Measurements from ENCODE around the gene LYPD1. TPM values are rescaled to one million over a fixed set of nuclear protein-coding genes. Genes with fewer than 3 reads are reported as not detected.

LYPD1 gene
- total RNA-seq, 1 experiment from 2014 or later: 0.04 TPM

DNA sequence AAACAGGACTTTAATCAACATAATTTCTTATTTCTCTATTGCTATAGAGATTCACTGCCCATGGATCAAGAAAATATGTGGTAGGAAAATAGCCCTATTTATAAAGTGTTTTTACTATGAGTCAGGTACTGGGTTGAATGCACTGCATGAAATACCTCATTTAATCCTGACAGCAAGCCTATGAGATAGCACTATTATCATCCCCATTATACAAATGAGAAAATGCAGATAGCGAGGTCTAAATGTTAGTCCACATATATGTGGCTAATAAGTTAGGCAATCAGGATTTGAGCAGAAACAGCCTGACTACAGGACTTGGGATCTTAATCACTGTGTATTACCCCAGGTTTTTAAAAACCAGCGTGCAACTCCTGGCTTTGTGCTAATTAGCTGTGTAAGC, 8.5 kb upstream of the LYPD1 start:
- H3K27ac ChIP-seq: no peak overlapping the region

DNA sequence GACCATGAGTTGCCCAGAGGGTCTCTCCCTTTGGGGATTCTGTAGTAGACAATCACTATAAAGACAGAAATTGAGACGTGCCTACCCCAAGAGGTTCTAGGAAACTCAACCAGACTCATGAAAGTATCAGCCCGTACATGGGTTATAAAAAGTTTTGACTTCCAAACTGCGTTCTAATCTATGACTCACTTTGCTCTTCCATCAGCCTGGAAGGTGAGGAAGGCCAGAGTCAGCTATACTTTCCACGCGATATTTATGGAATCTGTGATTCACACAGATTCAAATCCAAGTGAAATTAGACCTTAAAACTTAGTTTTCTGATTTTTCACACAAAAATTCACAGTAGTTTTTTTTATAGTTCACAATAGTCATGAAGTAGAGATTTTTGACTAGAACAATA, 7.7 kb upstream of the LYPD1 start:
- H3K27me3 ChIP-seq: no peaks in the 10 kb centered on the region
- H3K4me3 ChIP-seq: no peak overlapping the region
- no peak overlapping the region for H3K27ac ChIP-seq
- H3K36me3 ChIP-seq: no peaks in the 10 kb centered on the region
- no peaks in the 10 kb centered on the region for H3K4me1 ChIP-seq
- no peak for DNase-seq
- H3K9me3 ChIP-seq (replicated peaks): no peaks in the 10 kb centered on the region

More for the DNA sequence above, 8.5 kb upstream of the LYPD1 start:
- Histone ChIP-seq H3K4me1 (no peaks in the 10 kb centered on the region), H3K9me3 (replicated peaks) (no peaks in the 10 kb centered on the region), H3K36me3 (no peaks in the 10 kb centered on the region), H3K27me3 (no peaks in the 10 kb centered on the region), H3K4me3 (no peak overlapping the region)
- DNase-seq: no peak

DNA sequence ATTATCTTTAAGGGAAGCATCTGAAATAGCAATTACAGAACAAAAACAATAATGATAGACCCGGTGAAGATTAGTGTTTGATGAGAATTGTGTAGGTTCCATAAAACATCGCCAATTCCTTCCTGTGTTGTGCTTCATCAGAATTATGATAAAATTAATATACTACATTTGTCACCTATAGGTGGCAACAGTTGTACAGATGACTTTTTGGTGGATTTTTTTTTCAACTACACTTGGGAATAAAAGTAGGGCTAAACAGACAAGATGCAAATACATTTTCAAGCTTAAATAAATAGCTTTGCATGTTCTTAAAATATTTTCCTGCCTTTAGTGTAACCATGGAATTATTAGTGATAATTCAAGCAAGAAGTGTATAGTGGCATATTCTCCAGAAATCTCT, 7.0 kb upstream of the LYPD1 start:
- no peak for DNase-seq
- Histone ChIP-seq H3K4me1 (no peaks in the 10 kb centered on the region), H3K9me3 (replicated peaks) (no peaks in the 10 kb centered on the region), H3K27ac (no peak overlapping the region), H3K4me3 (no peak overlapping the region), H3K36me3 (no peaks in the 10 kb centered on the region), H3K27me3 (no peaks in the 10 kb centered on the region)

DNA sequence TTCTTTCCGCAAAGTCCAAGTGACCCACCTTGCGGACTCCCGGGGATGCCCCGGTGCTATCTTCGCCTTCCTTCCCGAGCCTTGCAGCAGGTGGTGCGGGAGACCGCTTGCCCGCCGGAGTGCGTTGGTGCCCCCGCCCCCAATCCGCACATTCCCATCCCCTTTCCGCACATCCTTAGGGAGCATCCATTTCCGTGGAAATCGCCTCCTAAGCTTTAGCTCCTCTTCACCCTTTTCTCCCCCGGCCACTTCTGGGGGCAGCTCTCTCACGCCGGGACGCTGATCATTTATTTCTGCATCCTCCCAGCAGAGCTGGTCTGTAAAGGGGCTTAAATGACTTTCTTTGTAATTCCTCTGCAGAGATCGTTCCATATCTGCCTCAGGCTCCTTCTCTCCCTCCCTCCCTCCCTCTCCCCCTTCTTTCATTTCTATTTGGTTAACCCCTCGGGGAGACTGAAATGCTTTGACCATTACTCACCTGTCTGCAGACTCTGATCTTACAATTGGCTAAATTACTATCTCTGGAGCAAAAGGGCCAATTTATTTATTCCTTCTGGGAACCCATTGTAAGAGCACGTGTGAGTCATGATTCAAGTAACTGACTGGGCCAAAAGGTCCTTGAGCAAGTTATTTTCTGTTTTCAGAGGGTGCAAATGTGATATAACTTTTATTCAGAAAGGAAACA, 1.3 kb upstream of the LYPD1 start:
- no peak overlapping the region for H3K27ac ChIP-seq
- no peak for DNase-seq
- no peak overlapping the region for H3K4me3 ChIP-seq
- H3K9me3 ChIP-seq (replicated peaks): no peaks in the 10 kb centered on the region
- no peaks in the 10 kb centered on the region for H3K36me3 ChIP-seq
- H3K27me3 ChIP-seq: no peaks in the 10 kb centered on the region
- H3K4me1 ChIP-seq: 0 out of 2 replicates have a peak, but pooled peaks cover 3% of the 10 kb centered on the region

- DNase-seq: no peak
- Histone ChIP-seq H3K4me1 (0 out of 2 replicates have a peak, but pooled peaks cover 3% of the 10 kb centered on the region), H3K4me3 (no peak overlapping the region), H3K9me3 (replicated peaks) (no peaks in the 10 kb centered on the region), H3K36me3 (no peaks in the 10 kb centered on the region), H3K27me3 (no peaks in the 10 kb centered on the region), H3K27ac (no peak overlapping the region)
Observed at GRCh38 chr2:132670496-132671150, 618 bp upstream of the LYPD1 start.

- Histone ChIP-seq H3K36me3 (no peaks in the 10 kb centered on the region), H3K27ac (no peak overlapping the region), H3K9me3 (replicated peaks) (no peaks in the 10 kb centered on the region), H3K4me3 (no peak overlapping the region), H3K27me3 (0 out of 2 replicates have a peak, but pooled peaks cover 3% of the 10 kb centered on the region), H3K4me1 (0 out of 2 replicates have a peak, but pooled peaks cover 3% of the 10 kb centered on the region)
- no peak for DNase-seq
Observed at GRCh38 chr2:132668987-132669907, 758 bp downstream of the LYPD1 start.

DNA sequence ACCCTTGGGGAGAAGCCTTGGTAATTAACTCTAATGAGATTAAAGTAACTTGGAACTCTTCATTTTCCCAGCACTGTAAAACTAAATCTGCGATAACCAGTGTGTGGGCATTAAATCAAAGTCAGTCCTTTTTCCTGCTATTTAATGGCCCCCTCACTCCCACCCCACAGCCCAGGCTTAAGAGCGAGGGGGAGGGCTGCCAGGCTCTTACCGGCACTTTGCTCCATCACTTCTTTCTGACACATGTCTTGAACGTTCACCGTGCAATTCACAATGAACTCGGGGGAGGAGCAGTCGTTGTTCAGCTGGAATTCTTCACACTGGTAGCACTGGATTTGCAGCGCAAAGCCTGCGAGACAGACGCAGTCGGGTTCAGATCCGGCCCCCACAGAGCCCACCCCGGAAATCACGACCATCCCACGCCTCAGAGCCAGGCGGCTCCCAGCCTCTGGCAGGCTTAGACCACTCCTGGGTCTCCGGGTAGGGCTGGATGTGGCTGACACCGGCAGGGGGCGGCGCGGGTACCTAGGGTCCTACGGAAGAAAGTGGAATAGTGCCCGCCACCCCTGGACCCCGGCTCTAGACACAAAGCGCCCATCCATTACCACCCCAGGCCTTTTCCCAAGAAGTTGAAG, 1.7 kb downstream of the LYPD1 start:
- 0 out of 2 replicates have a peak, but pooled peaks cover 3% of the 10 kb centered on the region for H3K4me1 ChIP-seq
- H3K4me3 ChIP-seq: no peak overlapping the region
- 0 out of 2 replicates have a peak, but pooled peaks cover 3% of the 10 kb centered on the region for H3K27me3 ChIP-seq
- no peaks in the 10 kb centered on the region for H3K9me3 ChIP-seq (replicated peaks)
- no peak for DNase-seq
- H3K36me3 ChIP-seq: no peaks in the 10 kb centered on the region
- no peak overlapping the region for H3K27ac ChIP-seq

- H3K27ac ChIP-seq: no peak overlapping the region
- 0 out of 2 replicates have a peak, but pooled peaks cover 3% of the 10 kb centered on the region for H3K27me3 ChIP-seq
- DNase-seq: no peak
- no peaks in the 10 kb centered on the region for H3K9me3 ChIP-seq (replicated peaks)
- no peak overlapping the region for H3K4me3 ChIP-seq
- H3K4me1 ChIP-seq: 0 out of 2 replicates have a peak, but pooled peaks cover 3% of the 10 kb centered on the region
- no peaks in the 10 kb centered on the region for H3K36me3 ChIP-seq
Observed at GRCh38 chr2:132667706-132668105, 2.3 kb downstream of the LYPD1 start.

DNA sequence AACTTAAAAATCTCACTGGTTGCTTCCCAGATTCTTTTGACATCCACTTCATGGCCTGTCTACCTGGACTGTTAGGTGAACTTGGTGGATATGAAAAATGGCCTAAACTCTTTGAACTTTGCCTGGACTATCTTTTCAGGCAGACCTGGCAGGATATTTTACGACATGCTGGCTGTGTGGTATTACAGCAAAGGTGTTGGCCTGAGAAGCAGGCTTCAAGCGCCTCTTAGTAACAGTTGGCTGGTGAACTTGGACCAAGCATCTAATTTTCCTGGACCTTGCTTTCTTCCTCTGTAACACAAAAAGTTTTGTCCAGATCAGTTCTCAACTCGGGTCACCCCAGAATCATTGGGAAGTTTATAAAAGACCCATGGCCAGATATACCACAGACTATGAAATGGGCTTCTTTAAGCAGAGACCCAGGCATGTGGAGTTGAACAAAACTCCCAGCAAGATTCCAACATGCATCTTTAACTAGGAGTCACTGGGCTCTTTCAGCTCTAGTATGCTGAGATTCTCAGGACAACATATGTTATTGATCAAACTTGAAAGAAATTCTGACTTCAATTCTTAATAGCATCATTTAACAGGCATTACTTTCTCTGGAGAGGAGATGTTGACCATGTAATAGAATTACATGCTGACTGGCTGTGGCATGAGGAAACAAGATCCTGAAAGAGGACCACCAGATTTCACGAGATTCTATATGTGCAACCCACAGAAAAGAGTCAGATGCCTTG, 4.4 kb downstream of the LYPD1 start:
- H3K9me3 ChIP-seq (replicated peaks): no peaks in the 10 kb centered on the region
- no peak for DNase-seq
- no peak overlapping the region for H3K27ac ChIP-seq
- H3K4me1 ChIP-seq: no peaks in the 10 kb centered on the region
- H3K4me3 ChIP-seq: no peak overlapping the region
- no peaks in the 10 kb centered on the region for H3K36me3 ChIP-seq
- H3K27me3 ChIP-seq: 0 out of 2 replicates have a peak, but pooled peaks cover 3% of the 10 kb centered on the region

DNA sequence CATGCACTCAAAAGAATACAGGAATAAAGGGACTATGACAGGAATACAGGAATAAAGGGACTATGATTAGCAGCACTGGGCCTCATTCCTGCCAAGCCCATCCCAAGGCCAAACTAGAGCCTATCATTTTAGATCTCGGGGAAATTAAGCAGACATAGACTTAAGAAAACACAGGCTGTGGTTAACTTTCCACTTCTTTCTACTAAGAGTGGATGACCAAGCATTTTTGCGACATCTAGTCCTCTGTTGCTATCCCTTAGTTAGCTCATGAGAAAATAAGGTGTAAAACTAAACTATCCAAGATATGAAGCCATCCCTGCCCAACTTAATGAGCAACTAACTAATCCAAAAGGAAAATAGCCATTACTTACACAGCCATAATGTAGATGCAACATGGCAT, 5.9 kb downstream of the LYPD1 start:
- 0 out of 2 replicates have a peak, but pooled peaks cover 3% of the 10 kb centered on the region for H3K27me3 ChIP-seq
- no peaks in the 10 kb centered on the region for H3K4me1 ChIP-seq
- no peaks in the 10 kb centered on the region for H3K9me3 ChIP-seq (replicated peaks)
- H3K27ac ChIP-seq: no peak overlapping the region
- no peaks in the 10 kb centered on the region for H3K36me3 ChIP-seq
- DNase-seq: no peak
- no peak overlapping the region for H3K4me3 ChIP-seq

DNA sequence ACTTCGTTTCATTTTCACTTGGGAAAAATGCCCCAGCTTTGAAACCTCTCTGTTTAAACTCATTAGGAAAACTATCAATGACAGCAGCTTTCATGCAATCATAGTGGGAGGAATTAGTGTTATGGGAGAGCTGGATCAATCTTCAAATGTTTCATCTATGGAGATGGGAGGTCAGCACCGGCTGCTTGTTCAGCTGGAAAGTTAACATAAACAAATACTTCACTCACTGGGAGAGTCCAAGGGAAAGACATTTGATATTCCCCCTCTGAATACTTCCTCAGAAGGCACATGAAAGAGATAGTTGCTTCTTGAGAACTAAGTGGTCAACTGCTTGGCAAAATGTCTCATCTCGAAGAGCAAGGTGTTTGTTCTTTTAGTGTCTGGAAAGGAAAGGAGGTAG, 7.3 kb downstream of the LYPD1 start:
- Histone ChIP-seq H3K9me3 (replicated peaks) (no peaks in the 10 kb centered on the region), H3K36me3 (no peaks in the 10 kb centered on the region), H3K27ac (no peak overlapping the region), H3K27me3 (0 out of 2 replicates have a peak, but pooled peaks cover 3% of the 10 kb centered on the region), H3K4me3 (no peak overlapping the region), H3K4me1 (no peaks in the 10 kb centered on the region)
- DNase-seq: no peak

- DNase-seq: no peak
- Histone ChIP-seq H3K27me3 (0 out of 2 replicates have a peak, but pooled peaks cover 1% of the 10 kb centered on the region), H3K4me1 (no peaks in the 10 kb centered on the region), H3K27ac (no peak overlapping the region), H3K9me3 (replicated peaks) (no peaks in the 10 kb centered on the region), H3K36me3 (no peaks in the 10 kb centered on the region), H3K4me3 (no peak overlapping the region)
Observed at GRCh38 chr2:132659331-132659730, 10.7 kb downstream of the LYPD1 start.

DNA sequence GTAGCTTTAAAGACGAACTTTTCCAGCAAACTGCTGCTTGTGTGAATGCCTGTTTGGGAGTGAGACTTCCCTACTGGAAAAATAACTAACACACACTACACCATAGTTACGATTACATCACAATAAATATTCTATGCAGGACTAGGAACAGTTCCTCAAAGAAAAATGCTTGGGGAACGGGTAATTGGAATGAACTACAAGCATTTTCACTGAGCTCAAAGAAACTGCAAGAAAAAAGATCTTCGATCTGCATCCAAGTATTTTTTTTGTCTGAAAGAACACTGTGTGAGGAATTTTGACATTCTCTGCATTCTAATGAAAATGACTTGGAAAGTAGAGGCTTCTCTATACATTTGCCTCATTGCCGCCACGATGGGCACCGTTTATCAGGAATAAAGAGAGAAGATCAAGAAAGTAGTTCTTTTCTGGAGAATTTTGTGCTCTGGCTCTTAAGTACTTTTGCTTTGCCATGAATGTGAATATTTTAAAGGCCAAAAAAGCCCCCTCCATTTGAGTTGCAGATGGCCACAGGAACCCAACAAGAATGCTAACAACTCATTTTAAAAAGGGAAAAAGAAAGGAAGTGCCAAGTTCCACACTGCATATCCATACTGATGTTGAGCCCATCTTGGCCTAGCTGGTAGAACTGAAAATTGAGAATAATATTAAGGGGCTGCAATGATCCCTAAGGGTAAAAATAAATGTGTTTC, 13.6 kb downstream of the LYPD1 start:
- DNase-seq: no peak
- H3K4me1 ChIP-seq: no peaks in the 10 kb centered on the region
- H3K36me3 ChIP-seq: no peaks in the 10 kb centered on the region
- no peaks in the 10 kb centered on the region for H3K27me3 ChIP-seq
- H3K4me3 ChIP-seq: no peak overlapping the region
- no peak overlapping the region for H3K27ac ChIP-seq
- no peaks in the 10 kb centered on the region for H3K9me3 ChIP-seq (replicated peaks)
